NT2/D1 (cell line): ENCODE results near the gene POPDC2.

ENCODE experiments used
- SUZ12 ChIP-seq: IDR thresholded peaks from 2 replicates; pipeline ENCODE4 v1.6.1; 2011; ENCODE audit not compliant: insufficient read length, insufficient read depth; ENCODE audit errors: extremely low read depth
- YY1 ChIP-seq: IDR thresholded peaks from 2 replicates; pipeline ENCODE4 v1.6.1; 2011; ENCODE audit not compliant: insufficient read length, insufficient read depth

- TF ChIP-seq SUZ12: no peak
- TF ChIP-seq YY1: no peak
Measured at GRCh38 chr3:119657887-119658702, 2.3 kb downstream of the POPDC2 start.
